ENCODE data around the gene IGFBP7. TPM values are rescaled to one million over a fixed set of nuclear protein-coding genes. Genes with fewer than 3 reads are reported as not detected.

The IGFBP7 gene
- total and polyA plus RNA-seq, 12 donors, result 98.9 to 1,971 (median 554) TPM

GRCh38 chr4:57090079-57090478 is 20.1 kb downstream of the IGFBP7 start:
- DNase-seq, result no peak
- Histone ChIP-seq H3K4me3 (no peak overlapping the region), H3K4me1 (replicated peaks in 1 of 2) (no peaks in the 10 kb centered on the region), H3K9me3 (replicated peaks in 1 of 3) (no peaks in the 10 kb centered on the region), H3K27ac (peak overlapping the region in 2 of 5 donors; percentile 4 to 36), H3K36me3 (replicated peaks in 1 of 2) (no peaks in the 10 kb centered on the region), H3K27me3 (no peaks in the 10 kb centered on the region)
- WGBS, 4 donors, result 57 to 74% (median 65%) methylated on average over 3 of the region's 3 CpGs
- TF ChIP-seq CTCF (IDR thresholded peaks at IDR 0.05) (no peak), POLR2A (IDR thresholded peaks at IDR 0.05) (no peak)
- intact Hi-C loops (cut with DNase I), result no loop called here

GRCh38 chr4:57089549-57089948 is 20.6 kb downstream of the IGFBP7 start:
- no peaks in the 10 kb centered on the region for H3K4me1 ChIP-seq (replicated peaks in 1 of 2)
- no peak overlapping the region for H3K4me3 ChIP-seq
- no peaks in the 10 kb centered on the region for H3K36me3 ChIP-seq (replicated peaks in 1 of 2)
- DNase-seq, result no peak
- intact Hi-C loops (cut with DNase I), result no loop called here
- TF ChIP-seq POLR2A (IDR thresholded peaks at IDR 0.05) (no peak), CTCF (IDR thresholded peaks at IDR 0.05) (no peak)
- H3K9me3 ChIP-seq (replicated peaks in 1 of 3), result no peaks in the 10 kb centered on the region
- WGBS, 4 donors, result 85 to 96% (median 90%) methylated on average over 2 of the region's 2 CpGs
- no peaks in the 10 kb centered on the region for H3K27me3 ChIP-seq
- H3K27ac ChIP-seq, result peak overlapping the region in 2 of 5 donors; percentile 4 to 36

GRCh38 chr4:57086031-57086723 is 24.0 kb downstream of the IGFBP7 start:
- no peak overlapping the region for H3K4me3 ChIP-seq
- H3K27ac ChIP-seq, result no peak overlapping the region
- TF ChIP-seq CTCF (IDR thresholded peaks at IDR 0.05), result no peak
- no peak for TF ChIP-seq POLR2A (IDR thresholded peaks at IDR 0.05)
- no peak for DNase-seq
- 47 to 59% (median 56%) methylated on average over 4 of the region's 4 CpGs for WGBS, 4 donors
- no peaks in the 10 kb centered on the region for H3K36me3 ChIP-seq (replicated peaks in 1 of 2)
- H3K27me3 ChIP-seq, result no peaks in the 10 kb centered on the region
- peaks cover 0 to 4% (median 0%) of the 10 kb centered on the region in 3 donors for H3K9me3 ChIP-seq (replicated peaks in 1 of 3)
- peaks cover 0 to 15% of the 10 kb centered on the region in 2 donors for H3K4me1 ChIP-seq (replicated peaks in 1 of 2)
- intact Hi-C loops (cut with DNase I), result no loop called here

- intact Hi-C loops (cut with DNase I), result no loop called here
- H3K4me1 ChIP-seq (replicated peaks in 1 of 2), result peaks cover 0 to 15% of the 10 kb centered on the region in 2 donors
- WGBS, 4 donors, result 74 to 78% (median 77%) methylated on average over 4 of the region's 4 CpGs
- DNase-seq, result no peak
- no peaks in the 10 kb centered on the region for H3K27me3 ChIP-seq
- H3K36me3 ChIP-seq (replicated peaks in 1 of 2), result no peaks in the 10 kb centered on the region
- H3K9me3 ChIP-seq (replicated peaks in 1 of 3), result peaks cover 0 to 4% (median 0%) of the 10 kb centered on the region in 3 donors
- H3K27ac ChIP-seq, result no peak overlapping the region
- no peak overlapping the region for H3K4me3 ChIP-seq
- TF ChIP-seq POLR2A (IDR thresholded peaks at IDR 0.05) (no peak), CTCF (IDR thresholded peaks at IDR 0.05) (no peak)
These were observed 24.9 kb downstream of the IGFBP7 start for GRCh38 chr4:57085278-57085677.

Data from adrenal gland (tissue), 12 donors.